ENCODE results near the gene CLDN34. TPM values are rescaled to one million over a fixed set of nuclear protein-coding genes. Genes with fewer than 3 reads are reported as not detected.

Gene CLDN34
- total RNA-seq, 2 experiments from 2014 or later, result not detected

- intact Hi-C loops (cut with micrococcal nuclease; ENCODE audit: unreplicated experiment), result loop anchor here (2.0 kb wide), 1 partner anchor 104 kb away; no protein-coding TSS in a partner anchor
- BruUV-seq (replicated peaks), result no TSS peak
- peak overlapping the region; percentile 61 for H2AFZ ChIP-seq (ENCODE audit: low read length)
- peaks cover 42% of the 10 kb centered on the region for H3K4me1 ChIP-seq (ENCODE audit: insufficient read depth, low read length, poor library complexity, severe bottlenecking)
- TF ChIP-seq EZH2phosphoT487 (IDR thresholded peaks at IDR 0.05; ENCODE audit: borderline replicate concordance, low read depth, low read length), result no peak
- TF ChIP-seq, protein P1, sequence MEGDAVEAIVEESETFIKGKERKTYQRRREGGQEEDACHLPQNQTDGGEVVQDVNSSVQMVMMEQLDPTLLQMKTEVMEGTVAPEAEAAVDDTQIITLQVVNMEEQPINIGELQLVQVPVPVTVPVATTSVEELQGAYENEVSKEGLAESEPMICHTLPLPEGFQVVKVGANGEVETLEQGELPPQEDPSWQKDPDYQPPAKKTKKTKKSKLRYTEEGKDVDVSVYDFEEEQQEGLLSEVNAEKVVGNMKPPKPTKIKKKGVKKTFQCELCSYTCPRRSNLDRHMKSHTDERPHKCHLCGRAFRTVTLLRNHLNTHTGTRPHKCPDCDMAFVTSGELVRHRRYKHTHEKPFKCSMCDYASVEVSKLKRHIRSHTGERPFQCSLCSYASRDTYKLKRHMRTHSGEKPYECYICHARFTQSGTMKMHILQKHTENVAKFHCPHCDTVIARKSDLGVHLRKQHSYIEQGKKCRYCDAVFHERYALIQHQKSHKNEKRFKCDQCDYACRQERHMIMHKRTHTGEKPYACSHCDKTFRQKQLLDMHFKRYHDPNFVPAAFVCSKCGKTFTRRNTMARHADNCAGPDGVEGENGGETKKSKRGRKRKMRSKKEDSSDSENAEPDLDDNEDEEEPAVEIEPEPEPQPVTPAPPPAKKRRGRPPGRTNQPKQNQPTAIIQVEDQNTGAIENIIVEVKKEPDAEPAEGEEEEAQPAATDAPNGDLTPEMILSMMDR (conservative IDR thresholded peaks at IDR 0.05; ENCODE audit: low read length), result no peak
- CTCF ChIA-PET (ENCODE audit: unreplicated experiment), result no interaction called here
- H3K9me2 ChIP-seq (ENCODE audit: insufficient read depth, low read length), result no peaks in the 10 kb centered on the region
- H3K79me2 ChIP-seq (ENCODE audit: insufficient read depth, low read depth, low read length), result peaks cover 9% of the 10 kb centered on the region; the same call in 1 of the 2 replicates
- peak overlapping the region; percentile 71 for H3K4me3 ChIP-seq (ENCODE audit: low read depth, low read length, poor library complexity, severe bottlenecking)
- no peak overlapping the region for H3K27ac ChIP-seq (ENCODE audit: low read depth, low read length, poor library complexity, severe bottlenecking)
- H4K20me1 ChIP-seq (ENCODE audit: insufficient read depth, low read length), result peaks cover 3% of the 10 kb centered on the region; the same call in 1 of the 2 replicates
- H3K9me3 ChIP-seq (ENCODE audit: low read length), result no peaks in the 10 kb centered on the region
- peak overlapping the region; percentile 85 for H3K4me2 ChIP-seq (ENCODE audit: low read length)
- POLR2A ChIA-PET, result no interaction called here
- DNase-seq (ENCODE audit: low spot score), result peak; percentile 77
- no peaks in the 10 kb centered on the region for H3K36me3 ChIP-seq (ENCODE audit: insufficient read depth, low read length)
Measured at GRCh38 chrX:10014462-10015354, 47.5 kb downstream of the CLDN34 start.

DNA sequence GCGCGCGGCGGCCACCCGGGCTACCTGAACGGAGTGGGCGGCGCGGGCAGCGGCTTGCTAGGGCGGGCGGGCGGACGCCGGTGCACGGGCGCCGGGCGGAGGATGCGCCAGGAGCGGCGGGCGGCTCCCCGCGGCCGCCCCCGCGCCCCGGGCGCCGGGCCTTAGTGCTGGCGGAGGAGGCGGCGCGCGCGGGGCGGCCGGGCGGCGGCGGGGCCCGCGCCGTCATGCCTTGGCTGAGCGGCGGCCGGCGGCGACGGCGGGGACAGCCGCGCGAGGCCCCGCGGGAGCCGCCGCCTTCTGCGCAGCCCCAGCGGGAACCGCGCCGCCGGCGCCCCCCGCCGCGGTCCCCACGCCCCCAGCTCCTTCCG is 48.2 kb downstream of the CLDN34 start:
- peak overlapping the region; percentile 73 for H3K4me3 ChIP-seq (ENCODE audit: low read depth, low read length, poor library complexity, severe bottlenecking)
- POLR2A ChIA-PET, result no interaction called here
- DNase-seq (ENCODE audit: low spot score), result no peak
- TF ChIP-seq EZH2phosphoT487 (IDR thresholded peaks at IDR 0.05; ENCODE audit: borderline replicate concordance, low read depth, low read length), result no peak
- TF ChIP-seq, protein P1 (conservative IDR thresholded peaks at IDR 0.05; ENCODE audit: low read length), result no peak
- intact Hi-C loops (cut with micrococcal nuclease; ENCODE audit: unreplicated experiment), result loop anchor here (2.0 kb wide), 1 partner anchor 103 kb away; no protein-coding TSS in a partner anchor
- no peak overlapping the region for H3K4me2 ChIP-seq (ENCODE audit: low read length)
- no peak overlapping the region for H2AFZ ChIP-seq (ENCODE audit: low read length)
- CTCF ChIA-PET (ENCODE audit: unreplicated experiment), result no interaction called here
- no peak overlapping the region for H3K27ac ChIP-seq (ENCODE audit: low read depth, low read length, poor library complexity, severe bottlenecking)
- no peaks in the 10 kb centered on the region for H3K36me3 ChIP-seq (ENCODE audit: insufficient read depth, low read length)
- BruUV-seq (replicated peaks), result no TSS peak
- peaks cover 3% of the 10 kb centered on the region; the same call in 1 of the 2 replicates for H4K20me1 ChIP-seq (ENCODE audit: insufficient read depth, low read length)
- peaks cover 13% of the 10 kb centered on the region; the same call in 1 of the 2 replicates for H3K79me2 ChIP-seq (ENCODE audit: insufficient read depth, low read depth, low read length)
- H3K9me3 ChIP-seq (ENCODE audit: low read length), result no peaks in the 10 kb centered on the region
- no peaks in the 10 kb centered on the region for H3K9me2 ChIP-seq (ENCODE audit: insufficient read depth, low read length)
- H3K4me1 ChIP-seq (ENCODE audit: insufficient read depth, low read length, poor library complexity, severe bottlenecking), result peaks cover 38% of the 10 kb centered on the region
